Measurements from ENCODE around the gene P2RY6.

The P2RY6 gene

GRCh38 chr11:73236854-73237253 lies 35.3 kb upstream of the P2RY6 start:
- DNase-seq (ENCODE audit: low read depth, low spot score): no peak

GRCh38 chr11:73237471-73238290 lies 34.5 kb upstream of the P2RY6 start:
- DNase-seq (ENCODE audit: low read depth, low spot score): no peak

DNA sequence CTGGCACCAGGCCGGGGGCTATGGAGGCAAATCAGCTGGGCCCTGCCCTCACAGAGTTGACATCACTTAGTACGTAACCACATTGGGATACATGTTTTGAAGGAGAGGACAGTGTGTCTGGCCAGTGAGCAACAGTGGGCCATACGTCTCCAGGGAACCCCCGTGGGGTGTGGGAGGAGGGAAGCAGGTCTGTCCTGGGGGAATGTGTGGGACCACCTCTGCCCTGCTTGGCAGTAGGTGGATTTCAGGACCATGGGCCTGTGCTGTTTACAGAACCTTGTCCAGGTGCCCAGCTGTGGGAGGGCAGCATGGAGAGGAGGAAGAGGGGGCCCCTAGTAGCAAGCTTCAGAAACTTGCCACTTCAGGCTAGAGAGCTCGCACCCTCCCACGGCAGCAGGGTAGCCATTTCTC lies 33.0 kb upstream of the P2RY6 start:
- no peak for DNase-seq (ENCODE audit: low read depth, low spot score)

GRCh38 chr11:73239571-73240189 lies 32.5 kb upstream of the P2RY6 start:
- no peak for DNase-seq (ENCODE audit: low read depth, low spot score)

DNA sequence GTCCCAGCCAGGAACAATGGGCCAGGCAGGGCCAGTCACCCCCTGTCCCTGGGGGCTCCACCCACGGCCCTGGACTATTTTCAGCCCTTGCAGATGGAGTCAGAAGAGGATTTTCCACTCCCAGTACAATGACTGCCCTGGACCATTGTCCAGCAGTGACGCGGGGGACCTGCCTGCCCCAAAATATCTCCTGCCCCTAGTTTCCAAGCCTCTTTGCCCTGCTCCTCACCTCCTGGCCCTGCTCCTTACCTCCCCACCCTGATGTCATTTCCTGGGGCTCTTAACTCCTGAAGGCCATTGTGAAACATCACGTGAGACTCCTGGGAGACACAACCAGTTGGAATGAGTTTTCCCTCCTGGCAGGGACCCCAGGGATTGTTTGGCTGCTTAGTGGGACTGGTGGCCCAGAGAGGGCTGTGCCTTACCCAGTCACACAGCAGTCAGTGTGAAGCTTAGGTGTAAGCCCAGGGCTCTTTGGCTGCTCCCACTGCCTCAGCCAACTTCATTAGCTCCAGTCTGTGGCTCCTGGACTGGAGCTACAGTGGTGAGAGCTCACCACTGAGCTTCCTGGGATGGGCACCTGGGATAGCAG lies 31.9 kb upstream of the P2RY6 start:
- DNase-seq (ENCODE audit: low read depth, low spot score): no peak

GRCh38 chr11:73241300-73241699 lies 30.8 kb upstream of the P2RY6 start:
- DNase-seq (ENCODE audit: low read depth, low spot score): no peak

DNA sequence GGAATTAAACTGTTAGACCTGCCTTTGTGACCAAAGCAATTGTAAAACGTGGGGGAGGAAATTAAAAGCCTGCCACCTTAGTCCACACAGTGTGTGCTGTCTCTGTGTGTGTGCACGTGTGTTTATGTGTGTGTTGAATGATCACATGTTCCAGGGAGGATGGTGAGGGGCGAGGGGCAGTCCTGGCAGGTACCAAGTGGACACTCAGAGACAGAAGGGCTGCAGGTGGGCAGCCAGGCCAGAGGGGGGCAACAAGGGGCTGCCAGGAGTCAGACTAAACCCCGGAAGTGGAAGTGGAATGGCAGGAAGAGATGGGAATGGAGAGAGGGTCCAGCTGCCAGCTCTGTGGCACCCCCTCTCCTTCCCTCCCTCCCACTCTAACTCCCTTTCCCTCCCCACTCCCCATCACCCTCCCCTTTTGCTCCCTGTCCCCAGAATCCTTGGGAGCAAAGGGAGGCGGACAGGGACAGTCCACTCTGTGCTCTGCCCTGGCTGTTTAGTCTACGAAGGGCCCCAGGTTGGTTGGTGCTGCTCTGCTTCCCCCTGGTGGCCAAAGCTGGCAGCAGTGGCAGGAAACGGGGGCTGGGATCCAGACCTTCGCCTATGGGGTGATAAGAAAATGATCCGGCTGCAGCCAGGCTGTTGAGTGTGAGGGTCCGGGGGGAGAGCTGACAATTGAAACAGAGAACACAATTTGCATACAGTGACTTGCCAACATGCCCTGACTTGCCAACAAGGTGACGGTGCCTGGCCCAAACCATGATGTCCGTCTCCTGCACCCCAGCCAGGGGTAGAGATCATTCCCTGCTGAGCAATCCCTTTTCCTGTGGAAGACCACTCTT lies 29.7 kb upstream of the P2RY6 start:
- peak; percentile 38 for DNase-seq (ENCODE audit: low read depth, low spot score)

GRCh38 chr11:73243093-73243485 lies 29.0 kb upstream of the P2RY6 start:
- DNase-seq (ENCODE audit: low read depth, low spot score): no peak

DNA sequence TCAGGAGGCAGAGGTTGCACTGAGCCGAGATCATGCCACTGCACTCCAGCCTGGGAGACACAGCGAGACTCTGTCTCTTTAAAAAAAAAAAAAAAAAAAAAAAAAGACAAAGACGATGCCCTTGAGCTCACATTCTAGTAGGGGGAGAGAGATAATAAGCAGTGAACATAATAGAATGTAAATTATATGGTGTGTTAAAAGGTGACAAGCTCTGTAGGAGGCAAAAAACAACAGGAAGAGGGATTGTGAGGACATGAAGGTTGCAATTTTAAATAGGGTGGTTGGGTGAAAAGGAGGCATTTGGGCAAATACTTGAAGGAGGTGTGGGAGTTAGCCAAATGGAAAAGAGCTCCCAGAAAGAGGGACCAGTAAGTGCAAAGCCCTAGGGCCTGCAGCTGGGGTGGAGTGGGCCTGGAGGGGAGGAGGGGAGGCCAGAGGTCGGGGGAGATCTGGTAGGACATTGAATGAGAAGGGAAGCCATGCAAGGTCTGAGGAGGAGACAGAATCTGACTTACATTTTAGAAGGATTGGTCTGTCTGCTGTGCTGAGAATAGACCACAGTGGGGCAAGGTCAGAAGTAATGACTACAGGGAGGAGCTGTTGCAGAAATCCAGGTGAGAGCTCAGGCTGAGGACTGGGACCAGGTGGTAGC lies 27.4 kb upstream of the P2RY6 start:
- DNase-seq (ENCODE audit: low read depth, low spot score): no peak

DNA sequence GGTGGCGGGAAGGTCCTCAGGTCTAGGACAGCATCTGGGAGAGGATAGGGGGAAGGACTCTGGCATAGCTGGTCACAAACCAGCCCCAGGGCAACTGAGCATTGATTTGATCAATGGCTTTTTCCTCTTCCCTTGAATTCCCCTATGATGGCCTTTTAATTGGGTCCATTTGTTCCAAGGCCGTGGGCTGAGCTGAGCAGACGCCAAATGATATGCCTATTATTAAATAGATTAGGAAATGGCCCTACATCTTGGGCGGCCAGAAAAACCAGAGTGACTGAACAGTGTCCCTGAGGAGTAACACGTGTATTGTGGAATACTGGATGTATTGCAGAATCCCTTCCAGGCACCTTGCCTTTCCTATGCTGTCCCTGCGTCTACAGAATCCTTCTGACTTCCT lies 26.7 kb upstream of the P2RY6 start:
- no peak for DNase-seq (ENCODE audit: low read depth, low spot score)

- no peak for DNase-seq (ENCODE audit: low read depth, low spot score)
Measured at GRCh38 chr11:73246303-73246702, 25.8 kb upstream of the P2RY6 start.

DNA sequence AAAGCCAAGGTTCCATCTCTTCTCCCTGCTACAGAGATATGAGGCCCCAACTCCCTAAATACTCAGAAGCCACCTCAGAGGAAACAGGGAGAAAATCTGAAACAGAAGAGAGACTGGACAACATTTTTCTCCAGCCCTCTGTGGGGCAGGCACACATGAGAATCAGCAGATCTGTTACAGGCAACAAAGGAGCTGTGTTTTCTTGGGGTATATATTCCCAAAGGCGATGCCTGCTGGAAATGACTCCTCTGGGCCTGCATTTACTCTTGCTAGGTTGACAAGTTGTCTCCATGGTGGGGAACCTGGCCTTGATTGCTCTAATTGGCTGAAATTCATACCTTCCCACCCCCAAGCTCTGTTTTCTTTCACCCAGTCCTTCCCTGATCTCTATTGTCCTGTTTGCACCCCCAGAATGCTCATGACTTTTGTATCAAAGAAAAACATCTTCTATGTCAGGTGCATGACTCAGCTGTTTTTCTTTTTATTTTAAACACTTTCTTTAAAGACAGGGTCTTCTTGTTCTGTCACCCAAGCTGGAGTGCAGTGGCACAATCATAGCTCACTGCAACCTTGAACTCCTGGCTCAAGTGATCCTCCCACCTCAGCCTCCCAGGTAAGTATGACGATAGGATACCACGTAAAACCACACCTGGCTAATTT lies 23.5 kb upstream of the P2RY6 start:
- DNase-seq (ENCODE audit: low read depth, low spot score): no peak

GRCh38 chr11:73249304-73249703 lies 22.8 kb upstream of the P2RY6 start:
- DNase-seq (ENCODE audit: low read depth, low spot score): no peak

- DNase-seq (ENCODE audit: low read depth, low spot score): no peak
Measured at GRCh38 chr11:73249853-73250783, 22.0 kb upstream of the P2RY6 start.

GRCh38 chr11:73252577-73253191 lies 19.5 kb upstream of the P2RY6 start:
- no peak for DNase-seq (ENCODE audit: low read depth, low spot score)

GRCh38 chr11:73257342-73258103 lies 14.6 kb upstream of the P2RY6 start:
- no peak for DNase-seq (ENCODE audit: low read depth, low spot score)

- no peak for DNase-seq (ENCODE audit: low read depth, low spot score)
Measured at GRCh38 chr11:73258104-73259035, 13.8 kb upstream of the P2RY6 start.
